ENCODE measurements around the gene FNIP2.

The FNIP2 gene

DNA sequence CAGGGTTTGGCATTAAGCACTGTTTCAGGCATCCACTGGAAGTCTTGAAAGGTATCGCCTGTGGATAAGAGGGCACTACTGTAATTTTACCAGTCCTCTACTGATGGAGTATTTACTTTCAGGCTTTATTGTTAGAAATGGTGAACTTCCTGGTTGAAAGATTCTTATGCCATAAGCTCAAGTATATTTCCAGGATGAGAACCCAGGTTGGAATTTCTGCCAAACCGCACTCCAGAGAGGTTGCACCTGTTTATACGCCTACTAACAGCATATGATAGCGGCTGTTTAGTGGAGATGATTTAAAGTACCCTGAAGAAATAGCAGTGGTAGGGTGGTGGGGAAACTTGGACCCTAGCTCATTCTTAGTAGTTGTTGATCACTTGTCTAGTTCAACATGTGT lies 9.9 kb downstream of the FNIP2 start:
- TF ChIP-seq, protein P1, sequence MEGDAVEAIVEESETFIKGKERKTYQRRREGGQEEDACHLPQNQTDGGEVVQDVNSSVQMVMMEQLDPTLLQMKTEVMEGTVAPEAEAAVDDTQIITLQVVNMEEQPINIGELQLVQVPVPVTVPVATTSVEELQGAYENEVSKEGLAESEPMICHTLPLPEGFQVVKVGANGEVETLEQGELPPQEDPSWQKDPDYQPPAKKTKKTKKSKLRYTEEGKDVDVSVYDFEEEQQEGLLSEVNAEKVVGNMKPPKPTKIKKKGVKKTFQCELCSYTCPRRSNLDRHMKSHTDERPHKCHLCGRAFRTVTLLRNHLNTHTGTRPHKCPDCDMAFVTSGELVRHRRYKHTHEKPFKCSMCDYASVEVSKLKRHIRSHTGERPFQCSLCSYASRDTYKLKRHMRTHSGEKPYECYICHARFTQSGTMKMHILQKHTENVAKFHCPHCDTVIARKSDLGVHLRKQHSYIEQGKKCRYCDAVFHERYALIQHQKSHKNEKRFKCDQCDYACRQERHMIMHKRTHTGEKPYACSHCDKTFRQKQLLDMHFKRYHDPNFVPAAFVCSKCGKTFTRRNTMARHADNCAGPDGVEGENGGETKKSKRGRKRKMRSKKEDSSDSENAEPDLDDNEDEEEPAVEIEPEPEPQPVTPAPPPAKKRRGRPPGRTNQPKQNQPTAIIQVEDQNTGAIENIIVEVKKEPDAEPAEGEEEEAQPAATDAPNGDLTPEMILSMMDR (IDR thresholded peaks at IDR 0.05; ENCODE audit: low read depth, low read length) = no peak
- no peak for DNase-seq
- H3K4me1 ChIP-seq = peaks cover 7% of the 10 kb centered on the region
- H3K27me3 ChIP-seq = no peaks in the 10 kb centered on the region
- H3K36me3 ChIP-seq = no peaks in the 10 kb centered on the region
- H3K4me3 ChIP-seq (ENCODE audit: low read depth, low read length) = no peak overlapping the region
- H3K9me3 ChIP-seq = no peaks in the 10 kb centered on the region

DNA sequence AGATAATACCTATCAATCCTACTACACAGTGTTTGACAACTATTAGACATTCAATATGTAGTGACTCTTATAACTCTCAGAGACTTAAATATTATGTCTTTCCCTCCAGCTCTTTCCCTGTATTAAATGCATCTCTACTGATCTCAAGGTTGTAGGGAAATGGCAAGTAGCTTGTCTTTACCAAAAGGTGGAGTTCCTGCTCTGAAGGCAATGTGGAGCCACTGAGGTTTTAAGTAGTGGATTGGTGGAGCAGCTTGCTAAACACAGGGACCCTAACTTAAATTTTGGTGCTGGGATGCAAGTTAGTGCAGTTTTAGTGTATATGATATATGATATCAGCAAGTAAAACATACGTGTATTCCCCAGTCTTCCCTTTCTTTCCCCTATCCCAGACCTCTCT lies 13.1 kb downstream of the FNIP2 start:
- TF ChIP-seq, protein P1 (IDR thresholded peaks at IDR 0.05; ENCODE audit: low read depth, low read length) = no peak
- Histone ChIP-seq H3K4me1 (peaks cover 7% of the 10 kb centered on the region), H3K36me3 (no peaks in the 10 kb centered on the region), H3K27me3 (no peaks in the 10 kb centered on the region), H3K4me3 (ENCODE audit: low read depth, low read length) (no peak overlapping the region), H3K9me3 (no peaks in the 10 kb centered on the region)
- DNase-seq = no peak

DNA sequence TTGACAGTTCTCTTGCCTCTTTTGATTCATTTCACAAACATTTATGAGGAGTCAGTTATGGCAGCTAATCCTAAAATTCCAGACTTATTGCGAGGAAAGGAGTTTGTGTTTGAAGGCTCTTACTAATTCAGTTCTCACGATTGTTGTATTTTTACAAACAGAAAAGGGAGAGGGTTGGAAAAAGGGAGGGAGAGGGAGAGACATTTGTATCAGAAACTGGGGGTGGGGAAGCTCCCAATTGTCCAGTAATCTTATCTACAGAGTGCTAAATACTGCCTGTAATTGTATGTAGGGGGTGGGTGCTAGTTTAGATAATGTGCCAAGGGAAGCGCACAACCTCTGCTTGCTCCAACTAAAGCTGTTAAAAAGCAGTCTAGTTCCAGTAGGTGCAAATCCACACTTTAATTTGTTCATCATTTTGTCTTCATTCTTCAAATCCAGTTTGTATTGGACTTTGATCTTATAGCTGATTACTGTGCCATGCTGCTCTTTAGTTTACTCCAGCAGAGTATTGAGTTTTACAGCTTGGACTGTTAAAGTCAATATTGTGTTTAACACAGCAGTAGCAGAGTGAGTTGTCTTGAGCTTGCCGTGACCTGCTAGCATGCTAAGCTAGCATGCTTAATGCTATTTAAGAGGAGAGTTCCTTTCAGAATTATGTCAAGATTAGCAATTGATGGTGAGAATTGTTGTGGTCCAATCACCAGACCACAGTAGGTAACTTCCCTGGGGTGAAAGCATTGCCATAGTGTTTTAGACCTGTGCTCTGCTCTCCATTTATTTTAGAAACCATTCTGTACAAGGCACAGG lies 13.9 kb downstream of the FNIP2 start:
- TF ChIP-seq, protein P1 (IDR thresholded peaks at IDR 0.05; ENCODE audit: low read depth, low read length) = no peak
- Histone ChIP-seq H3K9me3 (no peaks in the 10 kb centered on the region), H3K36me3 (no peaks in the 10 kb centered on the region), H3K27me3 (no peaks in the 10 kb centered on the region), H3K4me3 (ENCODE audit: low read depth, low read length) (no peak overlapping the region), H3K4me1 (peaks cover 7% of the 10 kb centered on the region)
- no peak for DNase-seq

DNA sequence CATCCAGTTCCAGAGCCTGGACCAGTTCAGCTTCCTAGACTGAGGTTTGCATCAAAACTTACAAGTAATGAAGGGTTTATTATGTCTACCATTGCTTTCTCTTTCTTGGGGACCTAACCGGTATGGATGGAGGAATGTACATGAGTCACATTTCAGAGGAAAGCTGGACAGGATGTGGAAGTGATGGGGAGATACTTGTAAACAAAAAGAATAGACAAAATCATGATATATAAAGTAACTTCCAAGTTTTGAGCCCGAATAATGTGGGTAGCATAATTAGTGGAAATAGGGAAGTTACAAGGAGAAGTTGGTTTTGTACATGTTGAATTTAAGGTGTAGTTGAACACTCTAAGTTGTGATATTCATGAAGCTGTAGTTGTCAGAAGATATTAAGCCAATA lies 15.0 kb downstream of the FNIP2 start:
- H3K9me3 ChIP-seq = no peaks in the 10 kb centered on the region
- no peak overlapping the region for H3K4me3 ChIP-seq (ENCODE audit: low read depth, low read length)
- H3K27me3 ChIP-seq = no peaks in the 10 kb centered on the region
- DNase-seq = no peak
- H3K4me1 ChIP-seq = peaks cover 7% of the 10 kb centered on the region
- no peaks in the 10 kb centered on the region for H3K36me3 ChIP-seq
- TF ChIP-seq, protein P1 (IDR thresholded peaks at IDR 0.05; ENCODE audit: low read depth, low read length) = no peak

DNA sequence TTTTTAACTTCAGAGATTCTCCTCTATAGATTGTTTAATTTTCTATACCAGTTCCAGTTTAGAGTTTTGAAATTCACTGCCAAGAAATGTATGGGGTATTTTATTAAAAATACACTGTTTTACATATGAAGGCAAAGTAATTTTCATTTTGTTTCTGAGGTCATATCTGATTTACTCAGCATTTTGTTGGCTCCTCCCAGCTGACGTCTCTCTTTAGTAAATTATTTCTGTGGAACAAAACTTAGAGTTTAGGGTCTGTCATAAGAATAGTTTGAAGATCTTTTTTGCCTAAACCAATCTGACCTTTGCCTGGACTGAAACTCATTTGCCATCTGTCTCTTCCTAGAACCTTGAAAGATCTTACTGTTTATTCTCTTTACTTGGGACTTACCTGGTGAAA lies 16.9 kb downstream of the FNIP2 start:
- H3K36me3 ChIP-seq = no peaks in the 10 kb centered on the region
- no peak overlapping the region for H3K4me3 ChIP-seq (ENCODE audit: low read depth, low read length)
- no peak for DNase-seq
- H3K4me1 ChIP-seq = peaks cover 7% of the 10 kb centered on the region
- H3K27me3 ChIP-seq = no peaks in the 10 kb centered on the region
- H3K9me3 ChIP-seq = no peaks in the 10 kb centered on the region
- TF ChIP-seq, protein P1 (IDR thresholded peaks at IDR 0.05; ENCODE audit: low read depth, low read length) = no peak

DNA sequence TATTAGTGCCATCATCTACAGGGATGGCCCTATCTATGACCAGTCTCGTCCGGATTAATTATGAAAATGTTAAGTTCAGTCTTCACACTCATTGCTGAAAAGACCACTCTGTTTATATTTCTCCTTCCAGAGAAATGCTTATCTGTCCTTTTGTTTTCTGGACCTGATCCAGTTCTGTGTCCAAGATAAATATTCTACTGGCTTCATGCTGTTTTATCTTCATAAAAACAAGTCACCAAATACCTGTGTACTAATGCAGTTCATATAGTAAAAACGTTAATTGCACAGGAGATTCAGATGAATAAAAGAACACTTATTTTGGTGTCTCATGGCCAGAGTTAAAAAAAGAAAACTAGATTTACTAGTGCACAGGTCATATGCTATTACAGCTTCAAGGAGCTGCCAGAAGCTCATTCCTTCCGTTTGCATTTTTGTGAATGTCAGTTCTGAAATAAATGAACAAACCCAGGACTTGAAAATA lies 17.3 kb downstream of the FNIP2 start:
- Histone ChIP-seq H3K27me3 (no peaks in the 10 kb centered on the region), H3K9me3 (no peaks in the 10 kb centered on the region), H3K4me3 (ENCODE audit: low read depth, low read length) (no peak overlapping the region), H3K4me1 (peaks cover 7% of the 10 kb centered on the region), H3K36me3 (no peaks in the 10 kb centered on the region)
- TF ChIP-seq, protein P1 (IDR thresholded peaks at IDR 0.05; ENCODE audit: low read depth, low read length) = no peak
- no peak for DNase-seq

All from BE2C (cell line).